ENCODE data around the gene PRICKLE1. TPM values are rescaled to one million over a fixed set of nuclear protein-coding genes. Genes with fewer than 3 reads are reported as not detected.

Gene PRICKLE1
- total RNA-seq, 2 donors from 2014 or later: 7.6 to 19.7 TPM

DNA sequence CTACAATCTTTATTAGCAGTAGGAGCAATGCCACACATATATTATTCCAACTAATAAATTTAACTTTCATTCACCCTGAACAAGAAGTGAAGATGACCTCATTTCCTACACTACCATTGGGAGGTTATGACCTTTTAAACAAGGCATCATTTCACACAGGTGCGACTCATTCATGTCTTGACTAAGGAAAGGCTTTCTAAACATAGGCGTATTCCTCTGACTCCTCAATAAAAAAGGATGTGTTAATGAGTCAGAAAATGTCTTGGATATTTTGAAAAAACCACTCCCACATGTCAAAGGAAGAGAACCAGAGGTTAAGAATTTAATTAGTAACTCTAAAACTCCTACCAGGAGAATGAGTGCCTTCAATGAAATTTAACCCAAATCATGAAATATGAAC, 115.2 kb downstream of the PRICKLE1 start:
- no peaks in the 10 kb centered on the region for H3K27me3 ChIP-seq
- H3K27ac ChIP-seq: no peak overlapping the region
- TF ChIP-seq, protein P1, sequence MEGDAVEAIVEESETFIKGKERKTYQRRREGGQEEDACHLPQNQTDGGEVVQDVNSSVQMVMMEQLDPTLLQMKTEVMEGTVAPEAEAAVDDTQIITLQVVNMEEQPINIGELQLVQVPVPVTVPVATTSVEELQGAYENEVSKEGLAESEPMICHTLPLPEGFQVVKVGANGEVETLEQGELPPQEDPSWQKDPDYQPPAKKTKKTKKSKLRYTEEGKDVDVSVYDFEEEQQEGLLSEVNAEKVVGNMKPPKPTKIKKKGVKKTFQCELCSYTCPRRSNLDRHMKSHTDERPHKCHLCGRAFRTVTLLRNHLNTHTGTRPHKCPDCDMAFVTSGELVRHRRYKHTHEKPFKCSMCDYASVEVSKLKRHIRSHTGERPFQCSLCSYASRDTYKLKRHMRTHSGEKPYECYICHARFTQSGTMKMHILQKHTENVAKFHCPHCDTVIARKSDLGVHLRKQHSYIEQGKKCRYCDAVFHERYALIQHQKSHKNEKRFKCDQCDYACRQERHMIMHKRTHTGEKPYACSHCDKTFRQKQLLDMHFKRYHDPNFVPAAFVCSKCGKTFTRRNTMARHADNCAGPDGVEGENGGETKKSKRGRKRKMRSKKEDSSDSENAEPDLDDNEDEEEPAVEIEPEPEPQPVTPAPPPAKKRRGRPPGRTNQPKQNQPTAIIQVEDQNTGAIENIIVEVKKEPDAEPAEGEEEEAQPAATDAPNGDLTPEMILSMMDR (IDR thresholded peaks at IDR 0.05): no peak
- H3K4me3 ChIP-seq: no peak overlapping the region
- H3K36me3 ChIP-seq: no peaks in the 10 kb centered on the region
- H3K9me3 ChIP-seq: no peaks in the 10 kb centered on the region
- peaks cover 0 to 12% of the 10 kb centered on the region in 2 donors for H3K4me1 ChIP-seq
- no peak for DNase-seq (ENCODE audit: low spot score)

DNA sequence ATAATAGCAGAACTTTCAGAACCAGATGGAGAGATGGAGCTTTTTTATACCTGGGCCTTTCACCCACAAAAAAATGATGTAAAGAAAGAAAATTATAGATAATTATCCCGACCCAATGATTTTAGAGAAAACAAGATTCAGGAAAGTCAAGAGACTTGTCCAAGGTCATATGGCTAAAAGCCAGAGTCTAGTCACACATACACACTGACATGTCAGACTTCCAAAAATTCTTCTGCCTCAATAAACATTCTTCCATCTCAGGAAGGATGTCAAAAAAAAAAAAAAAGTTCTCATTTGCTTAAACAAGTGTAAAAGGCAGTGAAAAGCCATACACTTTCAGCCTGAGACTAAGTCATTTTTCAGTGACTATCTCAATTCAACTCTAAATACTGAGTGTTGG, 116.0 kb downstream of the PRICKLE1 start:
- TF ChIP-seq, protein P1 (IDR thresholded peaks at IDR 0.05): no peak
- DNase-seq (ENCODE audit: low spot score): no peak
- H3K27me3 ChIP-seq: no peaks in the 10 kb centered on the region
- H3K27ac ChIP-seq: no peak overlapping the region
- no peaks in the 10 kb centered on the region for H3K9me3 ChIP-seq
- H3K4me3 ChIP-seq: no peak overlapping the region
- H3K36me3 ChIP-seq: no peaks in the 10 kb centered on the region
- peaks cover 0 to 13% of the 10 kb centered on the region in 2 donors for H3K4me1 ChIP-seq

DNA sequence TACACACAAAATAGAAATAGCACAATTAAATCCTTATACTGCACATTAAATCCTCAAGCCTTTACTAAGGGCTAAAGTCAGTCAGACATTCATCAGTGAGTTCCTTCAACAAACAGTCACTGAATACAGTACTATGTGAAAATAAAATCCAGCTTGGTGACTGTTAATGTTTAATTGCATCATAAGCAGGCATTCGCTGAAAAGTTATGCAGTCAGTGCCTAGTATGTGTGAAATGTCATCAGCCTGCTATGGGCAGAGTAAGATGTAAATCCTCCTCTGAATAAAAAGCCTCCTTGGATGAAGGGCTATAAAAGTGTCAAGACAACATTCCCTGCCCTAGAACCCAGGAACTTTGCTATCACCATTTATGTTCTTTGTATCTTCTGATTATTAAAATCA, 116.4 kb downstream of the PRICKLE1 start:
- TF ChIP-seq, protein P1 (IDR thresholded peaks at IDR 0.05): no peak
- peaks cover 0 to 17% of the 10 kb centered on the region in 2 donors for H3K4me1 ChIP-seq
- H3K4me3 ChIP-seq: no peak overlapping the region
- no peaks in the 10 kb centered on the region for H3K9me3 ChIP-seq
- no peaks in the 10 kb centered on the region for H3K36me3 ChIP-seq
- H3K27me3 ChIP-seq: no peaks in the 10 kb centered on the region
- DNase-seq (ENCODE audit: low spot score): no peak
- H3K27ac ChIP-seq: no peak overlapping the region

DNA sequence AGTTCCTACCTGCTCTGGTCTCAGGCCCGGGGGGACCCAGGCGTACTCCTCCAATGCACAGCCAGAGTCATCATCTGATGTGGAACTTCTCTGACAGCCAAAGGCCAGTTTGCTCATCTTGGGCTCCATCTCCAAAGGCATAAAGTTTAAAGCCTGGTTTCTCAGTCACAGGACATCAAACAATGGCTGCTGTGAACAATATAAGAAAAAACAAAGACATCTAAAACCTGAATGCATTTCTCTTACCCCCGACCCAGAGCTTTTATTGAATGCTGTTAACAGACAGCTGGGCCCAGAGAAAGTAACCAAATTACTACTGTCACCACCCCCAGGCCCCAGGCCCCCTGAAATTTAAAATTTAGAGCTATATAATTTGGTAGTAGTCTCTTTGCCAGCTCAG, 117.2 kb downstream of the PRICKLE1 start:
- Histone ChIP-seq H3K9me3 (no peaks in the 10 kb centered on the region), H3K27me3 (no peaks in the 10 kb centered on the region), H3K4me3 (no peak overlapping the region), H3K36me3 (no peaks in the 10 kb centered on the region), H3K27ac (no peak overlapping the region), H3K4me1 (peaks cover 0 to 19% of the 10 kb centered on the region in 2 donors)
- DNase-seq (ENCODE audit: low spot score): no peak
- TF ChIP-seq, protein P1 (IDR thresholded peaks at IDR 0.05): no peak

DNA sequence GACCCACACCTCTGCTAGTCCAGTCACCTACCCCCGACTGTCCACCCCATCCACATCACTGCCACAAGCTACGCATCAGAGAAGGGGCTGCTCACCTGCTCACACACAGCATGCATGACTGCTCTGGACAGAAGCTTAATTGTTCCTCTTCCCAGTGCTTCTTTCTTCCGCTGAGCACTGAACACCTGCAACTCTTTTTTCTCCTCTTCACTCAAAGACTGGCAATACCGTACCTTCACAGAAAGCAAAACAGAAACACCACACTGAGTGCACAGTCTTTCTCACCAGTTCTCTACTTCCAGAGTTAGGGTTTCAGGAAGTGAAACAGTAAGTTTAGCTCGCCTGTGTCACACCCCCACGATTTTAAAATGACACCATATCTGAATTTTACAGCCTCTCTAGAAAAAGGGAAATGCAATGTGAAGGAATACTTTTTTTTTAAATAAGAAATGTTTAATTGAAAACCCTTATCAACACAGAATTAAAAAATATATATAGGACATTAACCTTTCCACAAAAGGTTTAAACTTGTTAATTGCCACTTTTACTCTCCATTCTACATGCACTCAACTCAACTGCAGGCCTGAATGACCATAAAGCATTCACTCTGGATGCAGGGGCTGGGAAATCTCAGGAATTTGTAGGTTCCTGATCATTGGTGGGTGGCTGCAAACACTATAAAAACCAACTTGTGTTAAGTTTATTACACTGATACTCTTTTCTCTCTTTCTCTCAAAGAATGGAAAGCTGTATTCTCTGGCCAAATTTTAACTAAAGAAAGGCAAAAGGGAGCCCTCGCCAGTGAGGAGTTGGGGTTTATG, 120.0 kb downstream of the PRICKLE1 start:
- no peak for DNase-seq (ENCODE audit: low spot score)
- peaks cover 0 to 19% of the 10 kb centered on the region in 2 donors for H3K4me1 ChIP-seq
- H3K27ac ChIP-seq: no peak overlapping the region
- TF ChIP-seq, protein P1 (IDR thresholded peaks at IDR 0.05): no peak
- H3K36me3 ChIP-seq: peaks cover 21% of the 10 kb centered on the region
- H3K9me3 ChIP-seq: no peaks in the 10 kb centered on the region
- H3K27me3 ChIP-seq: no peaks in the 10 kb centered on the region
- H3K4me3 ChIP-seq: no peak overlapping the region

Measured in right atrium auricular region (tissue), 2 donors.